Fibroblast of lung (primary cell): ENCODE measurements around the gene SPRYD4. TPM values are rescaled to one million over a fixed set of nuclear protein-coding genes. Genes with fewer than 3 reads are reported as not detected.

Experiments
- DNase-seq, 2 donors: peaks; one replicate each; pipeline versions ENCODE4 v3.0.0 to v3.0.0-alpha.2; 2010; ENCODE audit warnings: low read depth in 2 of 2
- H2AFZ ChIP-seq: 2 replicates; pipeline ENCODE4 v1.5.1; 2012; ENCODE audit warnings: low read length, control low read depth, inconsistent platforms
- H3K27ac ChIP-seq: 2 replicates; pipeline ENCODE4 v1.5.1; 2011; ENCODE audit warnings: low read length, control low read depth; ENCODE audit not compliant: insufficient read depth
- H3K27me3 ChIP-seq: 2 replicates; pipeline ENCODE4 v1.5.1; 2011; ENCODE audit warnings: mild to moderate bottlenecking, low read length; ENCODE audit not compliant: control insufficient read depth, insufficient read depth
- H3K36me3 ChIP-seq: 2 replicates; pipeline ENCODE4 v1.5.1; 2011; ENCODE audit warnings: low read length; ENCODE audit not compliant: control insufficient read depth, insufficient read depth
- H3K4me1 ChIP-seq: 2 replicates; pipeline ENCODE4 v1.5.1; 2011; ENCODE audit warnings: low read length; ENCODE audit not compliant: control insufficient read depth, insufficient read depth; ENCODE audit errors: extremely low read depth
- H3K4me2 ChIP-seq: 2 replicates; pipeline ENCODE4 v1.5.1; 2011; ENCODE audit warnings: low read length, control low read depth; ENCODE audit not compliant: insufficient read depth; ENCODE audit errors: extremely low read depth
- H3K4me3 ChIP-seq, 4 experiments: fragments of 200-600 bp in 1 of 4; sonication (generic) in 1 of 4; replicated peaks in 1 of 4; 2 replicates each; pipeline ENCODE4 v1.5.1; 2011 to 2016; ENCODE audit warnings: low read length in 4 of 4, low read depth in 3 of 4, mild to moderate bottlenecking in 3 of 4, control low read depth in 2 of 4, inconsistent platforms in 1 of 4, mixed read lengths in 1 of 4; ENCODE audit not compliant: insufficient read depth in 1 of 4; ENCODE audit errors: control extremely low read depth in 1 of 4
- H3K79me2 ChIP-seq: 2 replicates; pipeline ENCODE4 v1.5.1; 2012; ENCODE audit warnings: mild to moderate bottlenecking, low read length, inconsistent platforms; ENCODE audit not compliant: control insufficient read depth, insufficient read depth
- H3K9ac ChIP-seq: 2 replicates; pipeline ENCODE4 v1.5.1; 2011; ENCODE audit warnings: mild to moderate bottlenecking, low read length, control low read depth; ENCODE audit not compliant: insufficient read depth
- H3K9me3 ChIP-seq: 2 replicates; pipeline ENCODE4 v1.5.1; 2012; ENCODE audit warnings: low read depth, low read length; ENCODE audit not compliant: control insufficient read depth, insufficient read depth
- H4K20me1 ChIP-seq: 2 replicates; pipeline ENCODE4 v1.5.1; 2011; ENCODE audit warnings: low read length; ENCODE audit not compliant: control insufficient read depth, insufficient read depth; ENCODE audit errors: extremely low read depth
- CTCF ChIP-seq, 2 donors: IDR thresholded peaks in 1 of 2; conservative IDR thresholded peaks in 1 of 2; 1 replicate in 1 of 2; 2 replicates in 1 of 2; pipeline ENCODE4 v1.5.1; 2011 to 2012; ENCODE audit warnings: low read length in 2 of 2, control low read depth in 1 of 2, inconsistent platforms in 1 of 2, low read depth in 1 of 2, mild to moderate bottlenecking in 1 of 2
- EZH2 ChIP-seq: IDR thresholded peaks from 2 replicates; pipeline ENCODE4 v1.5.1; 2012; ENCODE audit warnings: low read length, control low read depth, mild to moderate bottlenecking; ENCODE audit errors: missing control alignments
- polyA plus RNA-seq, 2 donors: library from polyadenylated mRNA; depleted of rRNA in 1 of 2; stranded (reverse) in 1 of 2; unstranded in 1 of 2; fragments of >200 nt; gene quantifications; 2 replicates each; pipeline ENCODE4 v1.2.1, GENCODE V29; 2011 to 2012; ENCODE audit warnings: missing spikeins in 1 of 2
- total RNA-seq: library from RNA; depleted of rRNA; stranded (reverse); fragments of >200 nt; gene quantifications from 2 replicates; pipeline ENCODE4 v1.2.1, GENCODE V29; 2014

SPRYD4 gene
- total and polyA plus RNA-seq, 2 donors (not counting 1 experiment from before 2014, with no cell fraction given), result 1.7 to 2.1 TPM

- Histone ChIP-seq H3K79me2 (no peaks in the 10 kb centered on the region), H3K9me3 (no peaks in the 10 kb centered on the region), H3K4me2 (no peak overlapping the region), H3K4me3 (no peak overlapping the region), H3K27ac (no peak overlapping the region), H3K4me1 (no peaks in the 10 kb centered on the region), H3K27me3 (no peaks in the 10 kb centered on the region), H2AFZ (no peak overlapping the region), H3K9ac (no peak overlapping the region), H3K36me3 (peaks cover 8% of the 10 kb centered on the region), H4K20me1 (no peaks in the 10 kb centered on the region)
- no peak for TF ChIP-seq CTCF (conservative IDR thresholded peaks at IDR 0.05 in 1 of 2, IDR thresholded peaks at IDR 0.05 in 1 of 2; ENCODE audit: low read depth in 1 of 2, low read length in 2 of 2)
- no peak for TF ChIP-seq EZH2
- no peak for DNase-seq
These were observed 42.4 kb upstream of the SPRYD4 start for GRCh38 chr12:56425940-56426438.

- Histone ChIP-seq H3K27ac (no peak overlapping the region), H3K27me3 (no peaks in the 10 kb centered on the region), H3K4me1 (no peaks in the 10 kb centered on the region), H3K9me3 (no peaks in the 10 kb centered on the region), H2AFZ (no peak overlapping the region), H3K79me2 (peaks cover 3% of the 10 kb centered on the region), H3K4me3 (no peak overlapping the region), H4K20me1 (no peaks in the 10 kb centered on the region), H3K36me3 (peaks cover 4% of the 10 kb centered on the region), H3K4me2 (no peak overlapping the region), H3K9ac (no peak overlapping the region)
- no peak for DNase-seq
- TF ChIP-seq EZH2, result no peak
- TF ChIP-seq CTCF (conservative IDR thresholded peaks at IDR 0.05 in 1 of 2, IDR thresholded peaks at IDR 0.05 in 1 of 2; ENCODE audit: low read depth in 1 of 2, low read length in 2 of 2), result no peak
These were observed 37.1 kb upstream of the SPRYD4 start for GRCh38 chr12:56431288-56431687.

GRCh38 chr12:56431850-56432249 is 36.5 kb upstream of the SPRYD4 start:
- H3K4me1 ChIP-seq, result no peaks in the 10 kb centered on the region
- H3K36me3 ChIP-seq, result peaks cover 4% of the 10 kb centered on the region
- no peak for DNase-seq
- no peak overlapping the region for H3K4me2 ChIP-seq
- no peak overlapping the region for H3K9ac ChIP-seq
- no peak overlapping the region for H3K4me3 ChIP-seq
- H2AFZ ChIP-seq, result no peak overlapping the region
- H3K27me3 ChIP-seq, result no peaks in the 10 kb centered on the region
- H3K27ac ChIP-seq, result no peak overlapping the region
- H3K79me2 ChIP-seq, result peaks cover 4% of the 10 kb centered on the region
- TF ChIP-seq CTCF (conservative IDR thresholded peaks at IDR 0.05 in 1 of 2, IDR thresholded peaks at IDR 0.05 in 1 of 2; ENCODE audit: low read depth in 1 of 2, low read length in 2 of 2), result no peak
- no peak for TF ChIP-seq EZH2
- H3K9me3 ChIP-seq, result no peaks in the 10 kb centered on the region
- H4K20me1 ChIP-seq, result no peaks in the 10 kb centered on the region
